Activated CD8-positive, alpha-beta memory T cell treated with anti-CD3 and anti-CD28 coated beads for 36 hours (primary cell): ENCODE data around the gene RPRM. TPM values are rescaled to one million over a fixed set of nuclear protein-coding genes. Genes with fewer than 3 reads are reported as not detected.
"Not testable (repeated sequence)": the region's sequence is repeated elsewhere in the genome, so short reads cannot be mapped to it uniquely, and the experiment has no call there.

Experiments
- CTCF ChIA-PET: fragments of 350-600 bp; sonication (Branson Sonifier 250); formaldehyde crosslinking; loops from one replicate; lab custom pipeline; 2021; ENCODE audit warnings: antibody characterized with exemption; lab: Charles Lee
- POLR2A ChIA-PET: fragments of 350-600 bp; sonication (Branson Sonifier 250); formaldehyde crosslinking; loops from one replicate; lab custom pipeline; 2021; ENCODE audit warnings: antibody characterized with exemption; lab: Charles Lee
- total RNA-seq, 2 experiments: library from RNA; stranded (reverse); gene quantifications; one replicate each; pipeline ENCODE4 v1.2.3, GENCODE V29; 2021

RPRM gene
- total RNA-seq, 2 experiments from 2014 or later: not detected

- ChIA-PET POLR2A (no interaction called here), CTCF (no interaction called here)
Measured at GRCh38 chr2:153464395-153464794, 14.2 kb downstream of the RPRM start.

- ChIA-PET CTCF (interaction anchor here (1.2 kb wide), 1 partner anchor 16 kb away, joined by 3 read pairs; the partner anchor contains the start of gene RPRM), POLR2A (no interaction called here)
Measured at GRCh38 chr2:153462338-153462859, 16.2 kb downstream of the RPRM start.

DNA sequence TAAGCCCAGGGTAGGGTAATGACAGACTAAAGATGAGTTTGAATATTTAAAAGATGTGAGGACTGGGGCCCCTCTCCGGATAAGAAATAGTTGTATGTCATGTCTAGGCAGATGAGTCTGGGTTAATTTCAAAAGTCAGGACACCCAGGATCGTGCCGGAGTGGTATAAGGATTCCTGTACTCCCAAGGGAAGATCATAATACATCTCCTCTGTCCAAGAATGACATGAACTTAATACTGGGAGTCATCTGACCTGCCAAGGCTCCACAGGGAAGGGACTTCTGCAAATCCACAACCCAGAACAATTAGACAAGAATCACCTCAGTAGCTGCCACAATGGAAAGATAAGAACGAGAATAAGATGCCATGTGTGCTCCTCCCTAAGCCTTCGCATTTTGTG lies 17.1 kb downstream of the RPRM start:
- ChIA-PET CTCF (interaction anchor here (1.2 kb wide), 1 partner anchor 17 kb away, joined by 3 read pairs; the partner anchor contains the start of gene RPRM), POLR2A (no interaction called here)

DNA sequence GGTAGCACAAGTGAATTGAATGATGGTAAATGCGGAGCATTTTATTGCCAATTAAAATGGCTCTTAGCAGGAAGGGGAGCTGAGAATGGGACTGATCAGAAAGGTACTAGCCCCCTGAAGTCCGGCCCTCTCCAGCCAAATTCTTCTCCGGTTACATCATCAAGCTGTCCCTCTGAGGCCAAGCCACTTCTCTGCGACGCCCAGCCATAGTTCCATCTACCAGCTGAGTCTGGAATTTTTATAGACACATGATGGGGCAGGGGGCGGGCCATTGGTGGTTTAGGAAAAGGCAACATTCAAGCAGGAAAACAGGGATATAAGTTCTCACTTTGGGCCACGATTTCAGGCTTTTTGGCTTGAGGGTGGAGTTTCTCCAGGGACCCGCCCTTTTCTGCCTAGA lies 22.7 kb downstream of the RPRM start:
- CTCF ChIA-PET: no interaction called here

DNA sequence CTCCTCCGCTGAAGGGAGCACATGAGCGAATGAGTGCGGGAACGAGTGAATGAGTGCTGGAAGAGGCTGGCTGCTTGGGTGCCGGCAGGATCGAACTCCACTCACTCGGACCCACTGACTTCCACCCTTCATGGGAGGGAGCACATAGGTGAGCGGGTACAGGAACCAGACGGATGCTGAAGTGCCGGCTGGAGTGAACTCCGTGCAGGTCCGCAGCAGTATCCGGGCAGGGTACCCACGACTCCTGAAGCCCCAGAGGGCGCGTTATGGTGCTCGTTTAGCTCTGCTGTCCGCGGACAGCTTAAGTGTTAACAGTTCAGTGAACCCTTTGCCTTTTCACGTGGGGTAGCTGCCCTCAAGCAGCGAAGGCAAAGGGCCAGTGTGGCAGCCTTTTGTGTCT lies 23.2 kb downstream of the RPRM start:
- ChIA-PET POLR2A (no interaction called here), CTCF (no interaction called here)

More for the DNA sequence above, 22.7 kb downstream of the RPRM start:
- POLR2A ChIA-PET: no interaction called here

DNA sequence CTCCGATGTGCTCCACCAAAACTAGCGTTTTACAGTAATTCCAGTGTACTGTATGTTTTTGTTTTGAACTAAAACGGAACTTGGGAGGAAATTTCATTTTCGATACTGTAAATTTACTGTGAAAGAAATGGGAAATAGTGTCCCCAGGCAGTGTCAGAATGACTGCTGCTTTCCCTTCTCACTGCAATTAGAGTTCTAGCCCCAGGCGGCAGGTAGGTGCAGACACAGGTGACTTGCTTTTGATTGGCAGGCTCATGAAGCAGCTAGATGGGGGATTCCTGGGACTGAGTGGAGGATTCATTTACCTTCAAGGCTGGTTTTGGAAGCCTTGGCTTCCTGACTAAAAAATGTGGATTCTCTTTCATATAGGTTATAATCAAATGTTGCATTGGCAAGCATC lies 27.0 kb downstream of the RPRM start:
- POLR2A ChIA-PET: no interaction called here
- CTCF ChIA-PET: no interaction called here

DNA sequence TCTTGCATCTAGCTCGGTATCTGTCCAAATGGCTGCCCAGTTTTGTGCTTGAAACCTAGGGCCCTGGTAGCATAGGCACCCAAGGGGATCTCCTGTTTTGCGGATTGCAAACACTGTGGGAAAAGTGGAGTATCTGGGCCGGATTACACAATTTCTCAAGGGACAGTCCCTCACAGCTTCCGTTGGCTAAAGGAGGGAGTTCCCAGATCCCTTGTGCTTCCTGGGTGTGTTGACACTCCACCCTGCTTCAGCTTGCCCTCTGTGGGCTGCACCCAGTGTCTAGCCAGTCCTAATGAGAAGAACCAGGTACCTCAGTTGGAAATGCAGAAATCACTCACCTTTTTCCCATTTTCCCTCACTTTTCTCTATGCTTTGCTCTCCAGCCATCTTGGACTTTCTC lies 35.5 kb downstream of the RPRM start:
- ChIA-PET CTCF (no interaction called here), POLR2A (no interaction called here)

GRCh38 chr2:153442616-153443015 lies 35.9 kb downstream of the RPRM start:
- CTCF ChIA-PET, POLR2A ChIA-PET: not testable (repeated sequence)

GRCh38 chr2:153440090-153440489 lies 38.5 kb downstream of the RPRM start:
- POLR2A ChIA-PET, CTCF ChIA-PET: not testable (repeated sequence)

DNA sequence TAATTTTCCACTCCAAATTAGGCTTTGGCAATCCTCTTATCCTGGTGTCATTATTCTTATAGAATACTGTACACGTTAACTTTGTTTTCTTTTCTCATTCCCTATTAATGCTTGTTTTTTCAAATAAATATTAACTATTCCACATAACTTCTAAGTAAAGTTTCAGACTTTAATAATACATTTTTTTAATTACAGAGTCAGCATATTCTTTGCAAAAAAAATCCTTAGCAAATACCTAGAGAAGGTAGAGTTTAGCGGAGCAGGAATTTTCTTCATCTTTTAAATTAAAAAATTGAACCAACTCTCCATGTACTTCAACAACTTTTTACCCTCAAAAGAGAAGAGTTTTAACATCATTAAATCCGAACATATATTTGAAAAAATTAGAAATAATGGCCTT lies 45.2 kb downstream of the RPRM start:
- ChIA-PET CTCF (no interaction called here), POLR2A (no interaction called here)

GRCh38 chr2:153432381-153432780 lies 46.2 kb downstream of the RPRM start:
- POLR2A ChIA-PET: no interaction called here
- CTCF ChIA-PET: no interaction called here

DNA sequence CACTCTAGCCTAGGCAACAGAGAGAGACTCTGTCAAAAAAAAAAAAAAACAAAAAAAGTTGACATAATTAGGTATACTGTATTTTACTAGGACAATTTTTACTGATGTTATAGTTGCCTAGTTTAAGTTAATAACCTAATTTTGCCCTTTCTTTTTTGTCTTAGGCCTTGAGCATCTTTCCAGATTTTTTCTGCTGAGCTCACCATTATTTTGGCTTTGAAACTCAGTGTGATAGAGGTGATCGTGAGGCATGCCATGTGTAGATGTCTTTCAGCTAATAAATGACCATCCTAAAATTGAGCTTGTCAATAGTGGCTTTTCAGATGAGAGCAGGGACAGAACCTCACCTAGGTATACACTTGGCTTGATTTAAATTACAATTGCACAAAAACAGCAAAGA lies 47.4 kb downstream of the RPRM start:
- CTCF ChIA-PET: no interaction called here
- POLR2A ChIA-PET: no interaction called here
